WTC11 (cell line): ENCODE results near the gene SPNS2.

ENCODE experiments used
- FOXP4 ChIP-seq: sonication (generic); formaldehyde crosslinking; IDR thresholded peaks from 2 replicates; pipeline ENCODE4 v1.8.0; 2022; ENCODE audit warnings: mild to moderate bottlenecking, missing genetic modification reagents
- USF1 ChIP-seq: sonication (generic); formaldehyde crosslinking; IDR thresholded peaks from 2 replicates; pipeline ENCODE4 v1.8.0; 2022; ENCODE audit warnings: mild to moderate bottlenecking, missing genetic modification reagents
- TF ChIP-seq, protein P1 (sequence below): fragments of 200-600 bp; IDR thresholded peaks from 2 replicates; pipeline ENCODE4 v1.8.0; 2022; ENCODE audit warnings: antibody characterized with exemption

GRCh38 chr17:4559966-4560365 lies 61.3 kb downstream of the SPNS2 start:
- TF ChIP-seq, protein P1, sequence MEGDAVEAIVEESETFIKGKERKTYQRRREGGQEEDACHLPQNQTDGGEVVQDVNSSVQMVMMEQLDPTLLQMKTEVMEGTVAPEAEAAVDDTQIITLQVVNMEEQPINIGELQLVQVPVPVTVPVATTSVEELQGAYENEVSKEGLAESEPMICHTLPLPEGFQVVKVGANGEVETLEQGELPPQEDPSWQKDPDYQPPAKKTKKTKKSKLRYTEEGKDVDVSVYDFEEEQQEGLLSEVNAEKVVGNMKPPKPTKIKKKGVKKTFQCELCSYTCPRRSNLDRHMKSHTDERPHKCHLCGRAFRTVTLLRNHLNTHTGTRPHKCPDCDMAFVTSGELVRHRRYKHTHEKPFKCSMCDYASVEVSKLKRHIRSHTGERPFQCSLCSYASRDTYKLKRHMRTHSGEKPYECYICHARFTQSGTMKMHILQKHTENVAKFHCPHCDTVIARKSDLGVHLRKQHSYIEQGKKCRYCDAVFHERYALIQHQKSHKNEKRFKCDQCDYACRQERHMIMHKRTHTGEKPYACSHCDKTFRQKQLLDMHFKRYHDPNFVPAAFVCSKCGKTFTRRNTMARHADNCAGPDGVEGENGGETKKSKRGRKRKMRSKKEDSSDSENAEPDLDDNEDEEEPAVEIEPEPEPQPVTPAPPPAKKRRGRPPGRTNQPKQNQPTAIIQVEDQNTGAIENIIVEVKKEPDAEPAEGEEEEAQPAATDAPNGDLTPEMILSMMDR: no peak
- TF ChIP-seq FOXP4 (CRISPR knock-in tag) (no peak), USF1 (no peak)
